Stimulated activated CD8-positive, alpha-beta memory T cell treated with anti-CD3 and anti-CD28 coated beads, Interleukin-7, amount 100 ng/mL, for 4 hours (primary cell): ENCODE data around the gene RAI14.
"Not testable (repeated sequence)": the region's sequence is repeated elsewhere in the genome, so short reads cannot be mapped to it uniquely, and the experiment has no call there.

Source experiments
- DNase-seq, 2 donors: peaks; one replicate each; pipeline ENCODE4 v3.0.0-alpha.2; 2020; ENCODE audit warnings: low read depth in 2 of 2

Gene RAI14

DNA sequence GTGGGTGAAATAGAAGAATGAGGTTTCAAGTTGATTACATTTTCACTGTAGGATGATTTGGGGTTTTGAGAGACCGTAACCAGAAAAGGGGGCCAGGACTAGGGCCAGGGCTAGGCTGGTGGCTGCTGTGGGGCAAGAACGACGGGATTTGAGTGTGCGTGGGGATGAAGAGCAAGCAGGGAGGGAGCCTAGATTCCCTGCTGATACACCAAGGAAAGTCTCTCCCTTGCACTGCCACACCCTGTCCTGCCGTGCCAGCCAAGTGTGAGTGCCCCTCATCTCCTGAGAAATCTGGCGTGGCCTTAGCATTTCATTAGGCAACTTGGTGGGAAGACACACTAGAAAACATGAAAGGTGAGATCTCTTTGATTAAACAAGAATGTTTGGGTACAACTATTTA is 42.6 kb downstream of the RAI14 start:
- DNase-seq, result no peak

DNA sequence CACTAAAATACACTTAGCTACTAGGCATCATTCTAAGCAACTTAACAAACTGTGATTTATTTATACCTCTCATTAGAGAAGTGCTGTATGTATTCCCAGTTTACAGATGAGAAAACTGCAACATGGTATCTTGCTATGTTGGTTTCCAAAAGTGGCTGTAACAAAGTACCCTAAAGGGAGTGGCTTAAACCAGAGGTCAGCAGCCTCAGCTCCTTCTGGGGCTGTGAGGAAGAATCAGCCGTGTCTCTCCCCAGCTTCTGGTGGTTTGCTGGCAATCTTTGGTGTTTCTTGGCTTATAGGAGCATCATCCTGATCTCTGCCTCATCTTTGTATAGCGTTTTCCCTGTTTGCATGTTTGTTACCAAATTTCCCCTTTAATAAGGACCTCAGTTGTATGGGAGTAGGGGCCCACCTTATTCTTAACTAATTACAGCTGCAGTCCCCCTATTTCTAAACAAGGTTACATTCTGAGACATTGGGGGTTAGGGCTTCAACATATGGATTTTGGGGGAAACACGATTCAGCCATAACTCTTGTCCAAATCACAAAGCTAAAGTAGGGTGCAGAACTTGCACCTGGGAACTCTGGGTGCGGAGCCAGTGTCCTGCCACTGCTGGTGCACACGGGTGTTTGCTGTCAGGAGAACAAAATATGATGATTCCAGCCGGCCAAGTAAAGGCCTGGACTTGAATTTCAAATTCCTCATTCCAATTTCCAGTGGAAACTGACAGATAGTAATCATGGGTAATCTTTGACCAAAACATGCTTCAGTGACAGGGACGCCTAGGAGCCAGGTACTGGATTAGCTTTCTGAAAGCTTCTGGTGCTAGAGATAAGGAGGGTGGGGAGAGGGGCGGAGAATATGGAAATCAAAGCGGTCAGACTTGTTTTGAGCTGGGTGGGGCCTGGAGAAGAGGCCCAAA is 43.3 kb downstream of the RAI14 start:
- no peak for DNase-seq

DNA sequence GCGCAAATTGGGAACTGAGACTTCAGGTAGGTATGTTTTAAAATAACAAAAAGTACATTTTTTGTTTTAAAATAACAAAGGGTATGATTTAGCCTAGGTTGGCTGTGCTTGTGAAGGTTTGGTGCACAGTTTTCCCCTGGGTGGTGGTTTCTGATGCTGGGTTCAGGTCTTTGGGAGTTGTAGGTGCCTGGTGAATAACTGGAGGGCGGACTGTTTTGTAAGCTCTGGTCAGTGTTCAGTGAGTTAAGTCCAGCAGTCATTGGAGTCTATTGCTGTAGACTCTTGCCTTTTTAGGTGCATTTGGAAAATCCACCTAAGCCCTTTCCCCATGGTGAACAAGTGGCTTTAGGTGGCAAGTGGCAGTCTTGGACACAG is 43.9 kb downstream of the RAI14 start:
- no peak for DNase-seq

GRCh38 chr5:34701442-34701841 is 45.3 kb downstream of the RAI14 start:
- not testable (repeated sequence) for DNase-seq

DNA sequence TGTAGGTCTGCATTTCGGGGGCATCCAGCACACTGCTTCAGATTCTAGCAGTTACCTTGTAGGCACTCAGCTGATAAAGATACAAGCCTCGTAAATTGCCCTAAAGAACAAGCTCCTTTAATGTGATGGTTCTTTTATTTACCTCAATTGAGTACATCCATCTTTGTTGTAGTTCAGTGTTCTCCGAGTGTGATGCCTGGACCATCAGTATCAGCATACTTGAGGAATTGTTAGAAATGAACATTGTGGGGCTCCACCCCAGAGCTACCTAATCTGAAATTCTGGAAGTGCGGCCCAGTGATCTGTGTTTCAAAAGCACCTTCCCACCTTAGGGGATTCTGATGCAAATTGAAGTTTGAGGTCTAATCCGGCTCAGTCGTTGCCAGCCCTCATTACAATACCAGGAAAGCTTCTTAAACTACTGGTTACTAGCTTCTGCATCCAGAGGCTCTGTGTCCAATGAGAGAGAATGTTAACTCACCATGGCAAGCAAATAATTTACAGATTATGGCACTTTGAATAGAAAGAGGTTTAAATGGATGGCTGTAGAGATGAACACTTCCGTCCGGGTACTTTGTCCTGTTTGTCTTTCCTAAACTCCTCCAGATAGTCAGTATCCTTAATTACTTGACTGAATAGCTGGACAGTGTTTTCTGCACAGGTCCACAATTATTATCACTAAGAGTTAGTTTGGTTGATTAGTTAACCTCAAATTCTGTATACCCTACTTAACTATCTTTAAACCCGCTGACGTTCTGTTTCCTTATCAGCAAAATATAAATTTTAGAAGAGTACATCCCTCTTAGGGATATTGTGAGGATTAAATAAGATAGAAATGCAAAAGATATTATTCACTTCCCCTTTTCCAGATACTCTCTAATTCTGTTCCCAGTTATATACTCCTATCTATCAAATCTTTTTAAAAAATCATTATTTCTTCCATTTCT is 47.9 kb downstream of the RAI14 start:
- DNase-seq, result no peak

DNA sequence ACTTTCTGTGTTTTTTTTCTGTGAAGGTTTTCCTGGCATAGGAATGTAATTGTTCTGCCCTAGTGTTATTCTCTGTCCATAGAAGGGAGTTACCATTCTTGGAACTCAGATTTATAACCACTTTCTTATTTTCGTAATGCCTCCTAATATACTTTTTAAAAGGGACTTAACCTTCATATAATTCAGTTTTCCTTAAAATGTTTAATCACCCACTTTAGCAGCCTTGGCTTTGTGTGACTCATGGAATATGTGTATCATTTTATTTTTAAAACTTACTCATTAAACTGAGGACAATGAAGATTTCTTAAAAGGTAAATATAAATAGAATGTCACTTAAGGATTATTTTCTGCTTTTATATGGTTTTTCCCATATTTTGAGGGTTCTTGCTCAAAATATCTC is 50.0 kb downstream of the RAI14 start:
- no peak for DNase-seq

DNA sequence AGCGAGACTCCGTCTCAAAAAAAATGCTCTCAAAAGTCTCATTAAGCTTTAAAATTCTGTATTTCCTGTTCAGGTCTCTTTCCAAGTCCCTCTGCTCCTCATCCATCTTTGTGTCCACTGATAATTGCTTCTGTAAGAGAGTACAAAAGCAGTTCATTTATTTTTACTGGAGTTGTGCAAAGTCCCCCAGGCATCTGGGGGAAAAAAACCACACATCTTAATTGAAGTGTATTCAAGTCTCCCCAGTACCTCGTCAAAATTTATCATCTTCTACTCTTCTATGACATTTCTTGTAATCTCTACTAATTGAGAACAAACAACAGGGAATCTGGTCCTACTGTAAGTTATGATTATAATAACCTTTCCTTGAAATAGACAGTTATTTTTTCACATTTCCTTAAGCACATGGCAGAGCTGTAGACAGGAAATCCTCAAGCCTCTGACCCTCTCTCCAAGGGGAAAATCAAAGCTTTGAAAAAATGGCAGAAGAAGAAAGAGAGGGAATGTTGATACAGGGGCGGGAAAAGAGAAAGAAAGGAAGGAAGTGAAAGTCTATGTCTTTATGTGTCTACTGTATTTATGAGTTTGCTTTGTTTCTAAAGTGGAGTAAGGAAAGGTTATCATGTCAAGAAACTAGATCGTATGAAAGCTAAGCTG is 51.5 kb downstream of the RAI14 start:
- DNase-seq, result no peak

- no peak for DNase-seq
These were observed 52.6 kb downstream of the RAI14 start for GRCh38 chr5:34708777-34709176.

GRCh38 chr5:34709861-34710673 is 53.9 kb downstream of the RAI14 start:
- no peak for DNase-seq

GRCh38 chr5:34712565-34712964 is 56.4 kb downstream of the RAI14 start:
- no peak for DNase-seq

- DNase-seq, result no peak
These were observed 59.6 kb downstream of the RAI14 start for GRCh38 chr5:34715711-34716110.

- DNase-seq, result no peak
These were observed 60.9 kb downstream of the RAI14 start for GRCh38 chr5:34716986-34717385.

- no peak for DNase-seq
These were observed 61.5 kb downstream of the RAI14 start for GRCh38 chr5:34717426-34718327.

DNA sequence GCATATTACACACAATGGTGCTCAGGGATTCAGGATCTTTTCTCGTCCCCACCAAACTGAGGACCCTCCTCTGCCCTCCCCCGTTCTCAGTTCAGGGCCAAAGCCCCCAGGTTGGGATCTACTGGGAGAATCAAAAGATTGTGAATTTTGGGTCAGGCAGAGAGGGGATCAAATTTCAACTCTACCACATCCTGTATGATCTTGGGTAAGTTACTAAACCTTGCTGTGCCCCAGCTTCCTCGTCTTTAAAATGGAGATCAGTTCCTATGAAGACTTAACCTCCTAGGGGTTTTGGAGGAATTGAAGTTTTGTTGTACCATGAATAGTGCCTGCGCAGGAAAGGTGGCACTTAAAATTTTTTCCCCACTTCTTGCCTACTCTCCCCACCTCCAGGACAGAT is 62.4 kb downstream of the RAI14 start:
- no peak for DNase-seq

DNA sequence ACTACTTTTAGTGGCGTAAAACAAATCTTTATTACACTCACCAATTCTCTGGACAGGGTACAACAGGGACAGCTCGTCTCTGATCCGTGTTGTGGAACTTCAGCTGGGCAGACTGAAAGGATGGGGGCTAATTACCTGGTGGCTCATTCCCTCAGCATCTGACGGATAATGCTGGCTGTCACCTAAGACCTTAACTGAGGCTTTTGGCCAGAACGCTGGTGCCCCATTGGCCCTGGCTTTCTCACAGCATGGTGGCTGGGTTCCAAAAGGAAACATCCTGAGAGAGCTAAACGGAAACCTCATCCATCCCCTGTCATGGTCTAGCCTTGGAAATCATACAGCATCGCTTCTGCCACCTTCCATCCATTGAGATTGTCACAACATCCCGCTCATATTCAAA is 62.9 kb downstream of the RAI14 start:
- no peak for DNase-seq

- DNase-seq, result no peak
These were observed 65.2 kb downstream of the RAI14 start for GRCh38 chr5:34721327-34721726.

- no peak for DNase-seq
These were observed 66.1 kb downstream of the RAI14 start for GRCh38 chr5:34722183-34722582.

- no peak for DNase-seq
These were observed 68.6 kb downstream of the RAI14 start for GRCh38 chr5:34724741-34725140.

DNA sequence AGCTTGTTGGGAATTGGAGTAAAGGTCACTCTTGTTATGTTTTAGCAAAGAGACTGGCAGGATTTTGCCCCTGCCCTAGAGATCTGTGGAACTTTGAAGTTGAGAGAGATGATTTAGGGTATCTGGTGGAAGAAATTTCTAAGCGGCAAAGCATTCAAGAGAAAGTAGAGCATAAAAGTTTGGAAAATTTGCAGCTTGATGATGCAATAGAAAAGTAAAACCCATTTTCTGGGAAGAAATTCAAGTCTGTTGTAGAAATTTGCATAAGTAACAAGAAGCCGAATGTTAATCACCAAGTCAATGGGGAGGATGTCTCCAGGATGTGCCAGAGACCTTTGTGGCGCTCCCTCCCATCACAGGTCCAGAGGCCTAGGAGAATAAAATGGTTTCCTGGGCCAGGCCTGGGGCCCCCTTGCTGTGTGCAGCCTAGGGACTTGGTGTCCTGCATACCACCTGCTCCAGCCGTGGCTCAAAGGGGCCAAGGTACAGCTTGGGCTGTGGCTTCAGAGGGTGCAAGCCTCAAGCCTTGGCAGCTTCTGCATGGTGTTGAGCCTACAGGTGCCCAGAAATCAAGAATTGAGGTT is 71.1 kb downstream of the RAI14 start:
- not testable (repeated sequence) for DNase-seq

DNA sequence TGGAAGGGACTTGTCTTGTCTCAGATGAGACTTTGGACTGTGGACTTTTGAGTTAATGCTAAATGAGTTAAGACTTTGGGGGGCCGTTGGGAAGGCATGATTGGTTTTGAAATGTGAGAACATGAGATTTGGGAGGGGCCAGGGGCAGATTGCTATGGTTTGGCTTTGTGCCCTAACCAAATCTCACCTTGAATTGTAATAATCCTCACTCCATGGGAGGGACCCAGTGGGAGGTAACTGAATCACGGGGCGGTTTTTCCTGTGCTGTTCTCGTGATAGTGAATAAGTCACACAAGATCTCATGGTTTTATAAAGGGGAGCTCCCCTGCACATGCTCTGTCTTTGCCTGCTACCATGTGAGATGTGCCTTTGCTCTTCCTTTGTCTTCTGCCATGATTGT is 72.1 kb downstream of the RAI14 start:
- no peak for DNase-seq
